H9 (cell line): ENCODE measurements around the gene ALLC. TPM values are rescaled to one million over a fixed set of nuclear protein-coding genes. Genes with fewer than 3 reads are reported as not detected.
"Not testable (repeated sequence)": the region's sequence is repeated elsewhere in the genome, so short reads cannot be mapped to it uniquely, and the experiment has no call there.

Experiments used
- DNase-seq: peaks from one replicate; pipeline ENCODE4 v3.0.0-alpha.2; 2017
- H2AFZ ChIP-seq: one replicate; pipeline ENCODE4 v1.6.1; 2013; ENCODE audit warnings: mild to moderate bottlenecking, low read length, control low read depth, moderate library complexity
- H2AK5ac ChIP-seq: 2 replicates; pipeline ENCODE4 v1.6.1; 2013; ENCODE audit warnings: low read length, control low read depth, mixed read lengths; ENCODE audit not compliant: insufficient read length
- H2BK120ac ChIP-seq: one replicate; pipeline ENCODE4 v1.6.1; 2013; ENCODE audit warnings: low read depth, mild to moderate bottlenecking, low read length, control low read depth, inconsistent platforms; ENCODE audit not compliant: poor library complexity, severe bottlenecking
- H2BK12ac ChIP-seq: 2 replicates; pipeline ENCODE4 v1.6.1; 2013; ENCODE audit warnings: low read length, control low read depth, mixed read lengths, low read depth; ENCODE audit not compliant: insufficient read length
- H2BK15ac ChIP-seq: 2 replicates; pipeline ENCODE4 v1.6.1; 2013; ENCODE audit warnings: low read depth, low read length, control low read depth
- H2BK20ac ChIP-seq: one replicate; pipeline ENCODE4 v1.6.1; 2013; ENCODE audit warnings: low read depth, mild to moderate bottlenecking, low read length, control low read depth, inconsistent platforms; ENCODE audit not compliant: poor library complexity, severe bottlenecking
- H2BK5ac ChIP-seq: 2 replicates; pipeline ENCODE4 v1.6.1; 2013; ENCODE audit warnings: low read length, control low read depth, mixed read lengths; ENCODE audit not compliant: insufficient read length
- H3K14ac ChIP-seq: 2 replicates; pipeline ENCODE4 v1.6.1; 2013; ENCODE audit warnings: low read length, control low read depth; ENCODE audit not compliant: insufficient read depth
- H3K18ac ChIP-seq: 2 replicates; pipeline ENCODE4 v1.6.1; 2013; ENCODE audit warnings: low read depth, mild to moderate bottlenecking, mixed read lengths, low read length, control low read depth; ENCODE audit not compliant: insufficient read length
- H3K23ac ChIP-seq: 2 replicates; pipeline ENCODE4 v1.6.1; 2013; ENCODE audit warnings: low read length, control low read depth, mixed read lengths, low read depth; ENCODE audit not compliant: insufficient read length
- H3K23me2 ChIP-seq: 2 replicates; pipeline ENCODE4 v1.6.1; 2013; ENCODE audit warnings: low read depth, mild to moderate bottlenecking, mixed read lengths, low read length, control low read depth; ENCODE audit not compliant: insufficient read length, poor library complexity, severe bottlenecking
- H3K27ac ChIP-seq: 2 replicates; pipeline ENCODE4 v1.5.1; 2013; ENCODE audit warnings: low read length, control low read depth, mixed read lengths, low read depth; ENCODE audit not compliant: insufficient read length
- H3K27me3 ChIP-seq: 2 replicates; pipeline ENCODE4 v1.6.1; 2013; ENCODE audit warnings: low read length, control low read depth, inconsistent platforms; ENCODE audit not compliant: insufficient read depth
- H3K4ac ChIP-seq: 2 replicates; pipeline ENCODE4 v1.6.1; 2013; ENCODE audit warnings: low read depth, mild to moderate bottlenecking, control low read depth, inconsistent platforms, low read length, moderate library complexity
- H3K4me1 ChIP-seq: 2 replicates; pipeline ENCODE4 v1.6.1; 2013; ENCODE audit warnings: low read length, control low read depth, inconsistent platforms; ENCODE audit not compliant: insufficient read depth
- H3K4me2 ChIP-seq: 2 replicates; pipeline ENCODE4 v1.6.1; 2013; ENCODE audit warnings: low read length, control low read depth, mixed read lengths; ENCODE audit not compliant: insufficient read length, insufficient read depth
- H3K56ac ChIP-seq: 2 replicates; pipeline ENCODE4 v1.6.1; 2013; ENCODE audit warnings: low read depth, mild to moderate bottlenecking, mixed read lengths, low read length, control low read depth; ENCODE audit not compliant: insufficient read length
- H3K79me1 ChIP-seq: 2 replicates; pipeline ENCODE4 v1.6.1; 2013; ENCODE audit warnings: low read depth, mild to moderate bottlenecking, moderate library complexity, low read length, control low read depth, inconsistent platforms; ENCODE audit not compliant: insufficient read depth, poor library complexity, severe bottlenecking
- H3K79me2 ChIP-seq: 2 replicates; pipeline ENCODE4 v1.6.1; 2013; ENCODE audit warnings: low read length, control low read depth, inconsistent platforms; ENCODE audit not compliant: insufficient read depth
- H3K9ac ChIP-seq: 2 replicates; pipeline ENCODE4 v1.6.1; 2013; ENCODE audit warnings: low read length, control low read depth, mixed read lengths; ENCODE audit not compliant: insufficient read length; ENCODE audit errors: extremely low read depth
- H3K9me3 ChIP-seq: one replicate; pipeline ENCODE4 v1.6.1; 2013; ENCODE audit warnings: low read depth, low read length, inconsistent platforms; ENCODE audit not compliant: control insufficient read depth
- H3T11ph ChIP-seq: one replicate; pipeline ENCODE4 v1.6.1; 2013; ENCODE audit warnings: mild to moderate bottlenecking, low read length, control low read depth, inconsistent platforms
- H4K20me1 ChIP-seq: one replicate; pipeline ENCODE4 v1.6.1; 2013; ENCODE audit not compliant: control insufficient read depth, insufficient read length, insufficient read depth
- H4K5ac ChIP-seq: 2 replicates; pipeline ENCODE4 v1.6.1; 2013; ENCODE audit warnings: low read depth, mild to moderate bottlenecking, mixed read lengths, low read length, control low read depth; ENCODE audit not compliant: insufficient read length
- H4K8ac ChIP-seq: replicated peaks from 2 replicates; pipeline ENCODE4 v1.6.1; 2013; ENCODE audit warnings: low read length, control low read depth, mixed read lengths, low read depth; ENCODE audit not compliant: insufficient read length
- H4K91ac ChIP-seq: 2 replicates; pipeline ENCODE4 v1.6.1; 2013; ENCODE audit warnings: low read depth, mild to moderate bottlenecking, moderate library complexity, mixed read lengths, low read length, control low read depth; ENCODE audit not compliant: insufficient read length
- H3K27ac Mint-ChIP-seq, 3 experiments: 2 replicates in 2 of 3; 3 replicates in 1 of 3; pipeline ENCODE4 v1.8.0; 2020 to 2021; ENCODE audit warnings: mixed read lengths in 3 of 3, mild to moderate bottlenecking in 1 of 3, moderate library complexity in 1 of 3
- H3K27me3 Mint-ChIP-seq: 2 replicates; pipeline ENCODE4 v1.8.0; 2021; ENCODE audit warnings: low read depth, mild to moderate bottlenecking, moderate library complexity, mixed read lengths
- H3K36me3 Mint-ChIP-seq, 3 experiments: 2 replicates in 2 of 3; 3 replicates in 1 of 3; pipeline ENCODE4 v1.8.0; 2020 to 2021; ENCODE audit warnings: low read depth in 3 of 3, mixed read lengths in 3 of 3; ENCODE audit not compliant: insufficient read depth in 1 of 3
- H3K4me1 Mint-ChIP-seq, 2 experiments: 2 replicates each; pipeline ENCODE4 v1.8.0; 2020; ENCODE audit warnings: mixed read lengths in 2 of 2
- H3K4me3 Mint-ChIP-seq, 2 experiments: 2 replicates in 1 of 2; 3 replicates in 1 of 2; pipeline ENCODE4 v1.8.0; 2020 to 2021; ENCODE audit warnings: mild to moderate bottlenecking in 2 of 2, mixed read lengths in 2 of 2, moderate library complexity in 1 of 2
- H3K9me3 Mint-ChIP-seq, 2 experiments: 2 replicates in 1 of 2; 3 replicates in 1 of 2; pipeline ENCODE4 v1.8.0; 2020; ENCODE audit warnings: mild to moderate bottlenecking in 2 of 2, mixed read lengths in 2 of 2, moderate library complexity in 1 of 2
- CTCF ChIP-seq: fragments of 200-600 bp; sonication (generic); conservative IDR thresholded peaks from 3 replicates; pipeline ENCODE4 v1.8.0; 2021; ENCODE audit warnings: antibody characterized with exemption, mild to moderate bottlenecking
- WGBS: extraction: QIAGEN DNeasy Blood & Tissue Kit; methylation state at CpG from one replicate; pipeline ENCODE4 v1.1.7; 2013; ENCODE audit warnings: missing lambda C conversion rate, low lambda C conversion rate, mixed read lengths; ENCODE audit not compliant: insufficient read length; ENCODE audit errors: extremely low coverage; 5-methylcytosine and 5-hydroxymethylcytosine counted together
- total RNA-seq: library from RNA; stranded (reverse); gene quantifications from 2 replicates; pipeline ENCODE4 v1.2.1, GENCODE V29; 2021

Gene ALLC
- total RNA-seq, 1 experiment from 2014 or later: not detected

- Histone ChIP-seq H4K20me1 (no peaks in the 10 kb centered on the region), H3T11ph (no peak overlapping the region), H3K27me3 (no peaks in the 10 kb centered on the region), H3K23me2 (no peaks in the 10 kb centered on the region), H4K5ac (no peak overlapping the region), H3K27ac (no peak overlapping the region), H4K91ac (no peak overlapping the region), H3K79me2 (no peaks in the 10 kb centered on the region), H2AFZ (no peak overlapping the region), H4K8ac (no peak overlapping the region), H3K18ac (no peak overlapping the region), H2BK12ac (no peak overlapping the region), H3K4ac (no peak overlapping the region), H3K56ac (no peak overlapping the region), H3K9me3 (no peaks in the 10 kb centered on the region), H3K4me1 (no peaks in the 10 kb centered on the region; the same call in 1 of the 2 replicates), H2BK120ac (no peak overlapping the region), H2BK5ac (no peak overlapping the region), H3K4me2 (no peak overlapping the region), H2BK15ac (no peak overlapping the region), H3K23ac (no peak overlapping the region), H3K79me1 (no peaks in the 10 kb centered on the region), H3K9ac (no peak overlapping the region), H2AK5ac (no peak overlapping the region), H2BK20ac (no peak overlapping the region), H3K14ac (no peak overlapping the region)
- no peak overlapping the region; a peak in 1 of 5 replicates for H3K4me3 Mint-ChIP-seq
- H3K27me3 Mint-ChIP-seq: peaks cover 3% of the 10 kb centered on the region
- no peaks in the 10 kb centered on the region; a peak in 1 of 5 replicates for H3K9me3 Mint-ChIP-seq
- H3K4me1 Mint-ChIP-seq: peaks cover 23 to 29% of the 10 kb centered on the region in 2 experiments
- no peaks in the 10 kb centered on the region; a peak in 2 of 7 replicates for H3K36me3 Mint-ChIP-seq
- no peak for DNase-seq
- WGBS: no CpG with 5 or more reads among the region's 26 CpGs
- no peak for TF ChIP-seq CTCF
- peak overlapping the region in 2 of 3 experiments; percentile 41 to 77; a peak in 4 of 7 replicates for H3K27ac Mint-ChIP-seq
These were observed 1.7 kb downstream of the ALLC start for GRCh38 chr2:3659447-3660432.

- H3K9me3 ChIP-seq, H3K4ac ChIP-seq, H3K4me1 ChIP-seq, H3K23me2 ChIP-seq, H3T11ph ChIP-seq, H4K91ac ChIP-seq, H2BK5ac ChIP-seq, H3K27me3 Mint-ChIP-seq, DNase-seq, H3K23ac ChIP-seq, H3K36me3 Mint-ChIP-seq, H3K27ac ChIP-seq, H3K9ac ChIP-seq, H2BK12ac ChIP-seq, H2BK20ac ChIP-seq, H2BK120ac ChIP-seq, H3K9me3 Mint-ChIP-seq, H3K79me2 ChIP-seq, H3K56ac ChIP-seq, H2BK15ac ChIP-seq, H3K18ac ChIP-seq, H3K27me3 ChIP-seq, H2AFZ ChIP-seq, H4K20me1 ChIP-seq, H3K79me1 ChIP-seq, H4K5ac ChIP-seq, H2AK5ac ChIP-seq, H4K8ac ChIP-seq, H3K14ac ChIP-seq, H3K4me2 ChIP-seq: not testable (repeated sequence)
- peaks cover 23 to 29% of the 10 kb centered on the region in 2 experiments for H3K4me1 Mint-ChIP-seq
- peak overlapping the region in 1 of 3 experiments; percentile 24; a peak in 1 of 7 replicates for H3K27ac Mint-ChIP-seq
- peak overlapping the region in 1 of 2 experiments; percentile 3; a peak in 1 of 5 replicates for H3K4me3 Mint-ChIP-seq
- no CpG with 5 or more reads among the region's 7 CpGs for WGBS
These were observed 2.6 kb downstream of the ALLC start for GRCh38 chr2:3660640-3661039.
